Adipocyte (in vitro differentiated cells): Measurements from ENCODE around the gene RITA1.
A peak's percentile ranks its signal among the peaks of the same experiment; 100 is the strongest.

ENCODE experiments used
- DNase-seq: peaks from one replicate; pipeline ENCODE4 v3.0.0-alpha.2; 2015; ENCODE audit warnings: low read depth
- H3K27me3 ChIP-seq: replicated peaks from 2 replicates; pipeline ENCODE4 v1.7.0; 2013; ENCODE audit warnings: mild to moderate bottlenecking, low read length, moderate library complexity; ENCODE audit not compliant: control insufficient read depth, insufficient read depth
- H3K36me3 ChIP-seq: 2 replicates; pipeline ENCODE4 v1.7.0; 2013; ENCODE audit warnings: low read length, mild to moderate bottlenecking, moderate library complexity; ENCODE audit not compliant: control insufficient read depth, insufficient read depth, severe bottlenecking
- H3K4me1 ChIP-seq: 2 replicates; pipeline ENCODE4 v1.7.0; 2013; ENCODE audit warnings: mild to moderate bottlenecking, low read length, moderate library complexity; ENCODE audit not compliant: control insufficient read depth, insufficient read depth
- H3K4me3 ChIP-seq: 2 replicates; pipeline ENCODE4 v1.7.0; 2013; ENCODE audit warnings: mild to moderate bottlenecking, low read length, moderate library complexity
- H3K9ac ChIP-seq: 2 replicates; pipeline ENCODE4 v1.7.0; 2013; ENCODE audit warnings: mild to moderate bottlenecking, low read length, moderate library complexity
- H3K9me3 ChIP-seq: 2 replicates; pipeline ENCODE4 v1.7.0; 2013; ENCODE audit warnings: mild to moderate bottlenecking, low read length, moderate library complexity; ENCODE audit not compliant: control insufficient read depth

Gene RITA1

GRCh38 chr12:113184098-113184899, 1.2 kb upstream of the RITA1 start:
- Histone ChIP-seq H3K36me3 (peaks cover 13% of the 10 kb centered on the region), H3K27me3 (no peaks in the 10 kb centered on the region), H3K9me3 (no peaks in the 10 kb centered on the region), H3K4me3 (peak overlapping the region; percentile 96), H3K9ac (peak overlapping the region; percentile 99), H3K4me1 (peaks cover 16% of the 10 kb centered on the region)
- DNase-seq = no peak

GRCh38 chr12:113184900-113185179, 681 bp upstream of the RITA1 start:
- Histone ChIP-seq H3K9me3 (no peaks in the 10 kb centered on the region), H3K4me3 (peak overlapping the region; percentile 96), H3K4me1 (peaks cover 16% of the 10 kb centered on the region), H3K36me3 (peaks cover 8% of the 10 kb centered on the region), H3K9ac (peak overlapping the region; percentile 99), H3K27me3 (no peaks in the 10 kb centered on the region)
- peak; percentile 96 for DNase-seq

- no peak for DNase-seq
- Histone ChIP-seq H3K4me3 (peak overlapping the region; percentile 96), H3K4me1 (peaks cover 16% of the 10 kb centered on the region), H3K36me3 (no peaks in the 10 kb centered on the region), H3K27me3 (no peaks in the 10 kb centered on the region), H3K9me3 (no peaks in the 10 kb centered on the region), H3K9ac (peak overlapping the region; percentile 99)
Measured at GRCh38 chr12:113186033-113186365, 478 bp downstream of the RITA1 start.

GRCh38 chr12:113186666-113187325, 1.3 kb downstream of the RITA1 start:
- H3K9ac ChIP-seq = peak overlapping the region; percentile 99
- peaks cover 7% of the 10 kb centered on the region for H3K36me3 ChIP-seq
- no peak for DNase-seq
- H3K27me3 ChIP-seq = no peaks in the 10 kb centered on the region
- H3K4me3 ChIP-seq = peak overlapping the region; percentile 96
- no peaks in the 10 kb centered on the region for H3K9me3 ChIP-seq
- H3K4me1 ChIP-seq = peaks cover 16% of the 10 kb centered on the region

- Histone ChIP-seq H3K9me3 (no peaks in the 10 kb centered on the region), H3K4me1 (peaks cover 19% of the 10 kb centered on the region), H3K9ac (no peak overlapping the region), H3K36me3 (peaks cover 18% of the 10 kb centered on the region), H3K27me3 (no peaks in the 10 kb centered on the region), H3K4me3 (no peak overlapping the region)
- DNase-seq = no peak
Measured at GRCh38 chr12:113189361-113189760, 3.8 kb downstream of the RITA1 start.

- Histone ChIP-seq H3K4me1 (peaks cover 28% of the 10 kb centered on the region), H3K9ac (no peak overlapping the region), H3K9me3 (no peaks in the 10 kb centered on the region), H3K36me3 (peaks cover 18% of the 10 kb centered on the region), H3K4me3 (no peak overlapping the region), H3K27me3 (no peaks in the 10 kb centered on the region)
- peak; percentile 21 for DNase-seq
Measured at GRCh38 chr12:113190761-113191160, 5.2 kb downstream of the RITA1 start.

- Histone ChIP-seq H3K4me3 (no peak overlapping the region), H3K9me3 (no peaks in the 10 kb centered on the region), H3K4me1 (peaks cover 25% of the 10 kb centered on the region), H3K9ac (no peak overlapping the region), H3K27me3 (no peaks in the 10 kb centered on the region), H3K36me3 (peaks cover 18% of the 10 kb centered on the region)
- DNase-seq = no peak
Measured at GRCh38 chr12:113191227-113191626, 5.7 kb downstream of the RITA1 start.

GRCh38 chr12:113194971-113195391, 9.5 kb downstream of the RITA1 start:
- H3K36me3 ChIP-seq = peaks cover 18% of the 10 kb centered on the region
- DNase-seq = peak; percentile 64
- H3K27me3 ChIP-seq = no peaks in the 10 kb centered on the region
- H3K9ac ChIP-seq = peak overlapping the region; percentile 37
- no peaks in the 10 kb centered on the region for H3K9me3 ChIP-seq
- peaks cover 19% of the 10 kb centered on the region for H3K4me1 ChIP-seq
- no peak overlapping the region for H3K4me3 ChIP-seq

- Histone ChIP-seq H3K36me3 (peaks cover 18% of the 10 kb centered on the region), H3K4me3 (no peak overlapping the region), H3K9ac (no peak overlapping the region), H3K9me3 (no peaks in the 10 kb centered on the region), H3K27me3 (no peaks in the 10 kb centered on the region), H3K4me1 (peaks cover 19% of the 10 kb centered on the region)
- DNase-seq = no peak
Measured at GRCh38 chr12:113195598-113195997, 10.1 kb downstream of the RITA1 start.

GRCh38 chr12:113196582-113196981, 11.1 kb downstream of the RITA1 start:
- H3K4me1 ChIP-seq = peaks cover 19% of the 10 kb centered on the region
- peaks cover 13% of the 10 kb centered on the region for H3K36me3 ChIP-seq
- H3K9me3 ChIP-seq = no peaks in the 10 kb centered on the region
- H3K27me3 ChIP-seq = no peaks in the 10 kb centered on the region
- H3K9ac ChIP-seq = no peak overlapping the region
- no peak overlapping the region for H3K4me3 ChIP-seq
- no peak for DNase-seq

- Histone ChIP-seq H3K36me3 (peaks cover 9% of the 10 kb centered on the region), H3K27me3 (no peaks in the 10 kb centered on the region), H3K4me1 (peaks cover 19% of the 10 kb centered on the region), H3K9me3 (no peaks in the 10 kb centered on the region), H3K9ac (no peak overlapping the region), H3K4me3 (no peak overlapping the region)
- DNase-seq = peak; percentile 86
Measured at GRCh38 chr12:113196990-113197389, 11.5 kb downstream of the RITA1 start.
